SK-N-SH treated with all-trans-retinoic acid at 6 μM for 48 hours (cell line): ENCODE measurements around the gene RAB11FIP3.

Experiments
- BACH2 ChIP-seq: fragments of 250-450 bp; sonication (Bioruptor Pico); IDR thresholded peaks from 2 replicates; pipeline ENCODE4 v1.9.0; 2021; ENCODE audit warnings: mild to moderate bottlenecking, borderline replicate concordance
- TOX ChIP-seq: fragments of 250-450 bp; sonication (Bioruptor Pico); IDR thresholded peaks from 2 replicates; pipeline ENCODE4 v1.8.0; 2021; ENCODE audit warnings: mild to moderate bottlenecking, moderate library complexity, borderline replicate concordance

- TF ChIP-seq BACH2 (CRISPR knock-in tag) = no peak
- no peak for TF ChIP-seq TOX (CRISPR knock-in tag)
These were observed 35.3 kb downstream of the RAB11FIP3 start for GRCh38 chr16:460787-461186.
